ENCODE data around the gene SAMD15. TPM values are rescaled to one million over a fixed set of nuclear protein-coding genes. Genes with fewer than 3 reads are reported as not detected.

The SAMD15 gene
- total RNA-seq, 1 donor from 2014 or later, result 2.1 TPM

DNA sequence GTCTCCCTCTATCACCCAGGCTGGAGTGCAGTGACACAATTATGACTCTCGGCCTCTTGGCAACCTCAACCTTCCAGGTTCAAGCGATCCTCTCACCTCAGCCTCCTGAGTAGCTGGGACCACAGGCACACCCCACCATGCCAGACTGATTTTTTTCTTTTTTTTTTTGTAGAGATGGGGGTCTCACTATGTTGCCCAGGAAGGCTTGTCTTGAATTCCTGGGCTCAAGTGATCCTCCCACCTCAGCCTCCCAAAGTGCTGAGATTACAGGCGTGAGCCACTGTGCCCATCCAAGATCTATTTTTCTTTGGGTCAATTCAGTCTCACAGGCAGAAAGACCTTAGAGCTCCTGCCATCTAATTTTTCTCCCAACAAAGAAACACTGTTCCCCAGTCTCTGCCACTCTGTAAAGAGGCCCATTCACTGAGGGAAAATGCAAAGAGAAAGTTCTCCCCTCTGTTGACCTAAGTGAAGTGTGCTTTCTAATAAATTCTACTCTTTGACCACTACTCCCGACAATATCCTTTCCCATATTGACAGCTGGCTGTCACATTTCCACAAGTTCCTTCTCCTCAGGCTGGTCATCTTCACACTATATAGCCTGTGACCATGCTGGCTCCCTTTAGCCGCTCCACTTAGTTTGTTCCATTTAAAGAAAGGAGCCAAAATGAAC, 23.6 kb upstream of the SAMD15 start:
- FAIRE-seq (no peak), DNase-seq (ENCODE audit: low read depth) (no peak)
- Histone ChIP-seq H3K9ac (ENCODE audit: low read length) (no peak overlapping the region), H3K9me3 (ENCODE audit: insufficient read depth, low read depth, low read length) (no peaks in the 10 kb centered on the region), H3K27me3 (ENCODE audit: insufficient read depth, low read length) (no peaks in the 10 kb centered on the region), H3K4me1 (ENCODE audit: insufficient read depth, low read length) (no peaks in the 10 kb centered on the region), H3K36me3 (ENCODE audit: insufficient read depth, low read length) (no peaks in the 10 kb centered on the region), H3K4me2 (ENCODE audit: low read length) (no peak overlapping the region), H2AFZ (ENCODE audit: low read depth, low read length) (no peak overlapping the region), H4K20me1 (ENCODE audit: insufficient read depth, low read length) (no peaks in the 10 kb centered on the region), H3K79me2 (ENCODE audit: insufficient read depth, low read length) (no peaks in the 10 kb centered on the region), H3K4me3 (ENCODE audit: insufficient read depth, low read depth, low read length) (no peak overlapping the region), H3K27ac (ENCODE audit: low read depth, low read length) (no peak overlapping the region)
- H3K9me3 Mint-ChIP-seq (ENCODE audit: unreplicated experiment), result no peaks in the 10 kb centered on the region
- no peak for TF ChIP-seq EZH2 (IDR thresholded peaks at IDR 0.05; ENCODE audit: insufficient read depth, low read length)
- H3K4me3 Mint-ChIP-seq (ENCODE audit: unreplicated experiment), result no peak overlapping the region
- peaks cover 5% of the 10 kb centered on the region for H3K4me1 Mint-ChIP-seq (ENCODE audit: low read depth, unreplicated experiment)
- H3K27ac Mint-ChIP-seq (ENCODE audit: unreplicated experiment), result no peak overlapping the region
- no peaks in the 10 kb centered on the region for H3K27me3 Mint-ChIP-seq (ENCODE audit: low read depth, unreplicated experiment)
- H3K36me3 Mint-ChIP-seq (ENCODE audit: low read depth, unreplicated experiment), result peaks cover 9% of the 10 kb centered on the region

DNA sequence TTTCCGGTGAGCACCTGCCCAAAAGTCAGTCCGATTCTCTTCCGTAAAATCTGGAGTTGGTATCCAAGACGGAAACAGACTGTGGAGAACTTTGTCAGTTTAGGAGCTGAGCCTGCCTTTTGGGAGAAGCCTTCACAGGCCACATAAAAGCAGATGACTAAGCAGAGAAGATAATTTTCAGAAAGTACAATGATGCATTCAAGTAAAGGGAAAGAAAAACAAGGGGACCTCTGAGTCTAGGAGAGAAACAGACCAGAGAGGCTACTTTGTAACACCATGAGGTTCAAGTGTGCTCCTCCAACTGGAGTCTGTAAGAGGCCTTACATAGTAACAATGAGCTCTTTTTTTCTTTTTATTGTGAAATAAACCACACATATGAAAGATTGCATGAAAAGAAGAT, 21.4 kb upstream of the SAMD15 start:
- H3K4me2 ChIP-seq (ENCODE audit: low read length), result no peak overlapping the region
- Mint-ChIP-seq H3K27ac (ENCODE audit: unreplicated experiment) (peak overlapping the region; percentile 23), H3K9me3 (ENCODE audit: unreplicated experiment) (no peaks in the 10 kb centered on the region), H3K4me3 (ENCODE audit: unreplicated experiment) (no peak overlapping the region), H3K4me1 (ENCODE audit: low read depth, unreplicated experiment) (peaks cover 5% of the 10 kb centered on the region), H3K36me3 (ENCODE audit: low read depth, unreplicated experiment) (no peaks in the 10 kb centered on the region), H3K27me3 (ENCODE audit: low read depth, unreplicated experiment) (no peaks in the 10 kb centered on the region)
- no peaks in the 10 kb centered on the region for H3K4me1 ChIP-seq (ENCODE audit: insufficient read depth, low read length)
- H3K27me3 ChIP-seq (ENCODE audit: insufficient read depth, low read length), result no peaks in the 10 kb centered on the region
- FAIRE-seq, result no peak
- no peaks in the 10 kb centered on the region for H4K20me1 ChIP-seq (ENCODE audit: insufficient read depth, low read length)
- H3K4me3 ChIP-seq (ENCODE audit: insufficient read depth, low read depth, low read length), result no peak overlapping the region
- DNase-seq (ENCODE audit: low read depth), result no peak
- H2AFZ ChIP-seq (ENCODE audit: low read depth, low read length), result no peak overlapping the region
- no peaks in the 10 kb centered on the region for H3K9me3 ChIP-seq (ENCODE audit: insufficient read depth, low read depth, low read length)
- no peak for TF ChIP-seq EZH2 (IDR thresholded peaks at IDR 0.05; ENCODE audit: insufficient read depth, low read length)
- TF ChIP-seq, protein P1, sequence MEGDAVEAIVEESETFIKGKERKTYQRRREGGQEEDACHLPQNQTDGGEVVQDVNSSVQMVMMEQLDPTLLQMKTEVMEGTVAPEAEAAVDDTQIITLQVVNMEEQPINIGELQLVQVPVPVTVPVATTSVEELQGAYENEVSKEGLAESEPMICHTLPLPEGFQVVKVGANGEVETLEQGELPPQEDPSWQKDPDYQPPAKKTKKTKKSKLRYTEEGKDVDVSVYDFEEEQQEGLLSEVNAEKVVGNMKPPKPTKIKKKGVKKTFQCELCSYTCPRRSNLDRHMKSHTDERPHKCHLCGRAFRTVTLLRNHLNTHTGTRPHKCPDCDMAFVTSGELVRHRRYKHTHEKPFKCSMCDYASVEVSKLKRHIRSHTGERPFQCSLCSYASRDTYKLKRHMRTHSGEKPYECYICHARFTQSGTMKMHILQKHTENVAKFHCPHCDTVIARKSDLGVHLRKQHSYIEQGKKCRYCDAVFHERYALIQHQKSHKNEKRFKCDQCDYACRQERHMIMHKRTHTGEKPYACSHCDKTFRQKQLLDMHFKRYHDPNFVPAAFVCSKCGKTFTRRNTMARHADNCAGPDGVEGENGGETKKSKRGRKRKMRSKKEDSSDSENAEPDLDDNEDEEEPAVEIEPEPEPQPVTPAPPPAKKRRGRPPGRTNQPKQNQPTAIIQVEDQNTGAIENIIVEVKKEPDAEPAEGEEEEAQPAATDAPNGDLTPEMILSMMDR (IDR thresholded peaks at IDR 0.05; ENCODE audit: insufficient read depth, low read depth, low read length), result no peak
- H3K27ac ChIP-seq (ENCODE audit: low read depth, low read length), result no peak overlapping the region
- no peaks in the 10 kb centered on the region for H3K36me3 ChIP-seq (ENCODE audit: insufficient read depth, low read length)
- H3K9ac ChIP-seq (ENCODE audit: low read length), result no peak overlapping the region
- no peaks in the 10 kb centered on the region for H3K79me2 ChIP-seq (ENCODE audit: insufficient read depth, low read length)

DNA sequence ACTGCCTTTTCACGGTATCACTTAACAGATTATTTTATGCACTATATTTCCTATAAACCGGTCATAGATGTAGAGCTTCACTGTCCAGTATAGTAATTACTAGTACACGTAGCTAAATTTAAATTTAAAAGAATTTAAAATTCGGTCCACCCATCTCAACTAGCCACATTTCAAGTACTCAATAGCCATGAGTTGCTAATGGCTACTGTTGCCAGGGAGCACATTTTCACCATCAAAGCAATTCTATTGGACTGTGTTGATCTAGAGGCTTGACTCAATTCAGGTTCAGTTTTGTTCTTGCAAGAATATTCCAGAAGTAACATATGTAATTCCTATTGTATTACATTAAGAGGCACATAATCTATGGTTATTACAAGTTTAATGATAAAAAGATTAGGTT, 20.3 kb upstream of the SAMD15 start:
- Histone ChIP-seq H4K20me1 (ENCODE audit: insufficient read depth, low read length) (peaks cover 4% of the 10 kb centered on the region), H3K9ac (ENCODE audit: low read length) (no peak overlapping the region), H3K27me3 (ENCODE audit: insufficient read depth, low read length) (no peaks in the 10 kb centered on the region), H3K4me1 (ENCODE audit: insufficient read depth, low read length) (no peaks in the 10 kb centered on the region), H3K4me3 (ENCODE audit: insufficient read depth, low read depth, low read length) (no peak overlapping the region), H3K36me3 (ENCODE audit: insufficient read depth, low read length) (no peaks in the 10 kb centered on the region), H3K27ac (ENCODE audit: low read depth, low read length) (no peak overlapping the region), H3K79me2 (ENCODE audit: insufficient read depth, low read length) (no peaks in the 10 kb centered on the region), H2AFZ (ENCODE audit: low read depth, low read length) (no peak overlapping the region), H3K9me3 (ENCODE audit: insufficient read depth, low read depth, low read length) (no peaks in the 10 kb centered on the region), H3K4me2 (ENCODE audit: low read length) (no peak overlapping the region)
- Mint-ChIP-seq H3K4me1 (ENCODE audit: low read depth, unreplicated experiment) (peaks cover 5% of the 10 kb centered on the region), H3K9me3 (ENCODE audit: unreplicated experiment) (no peaks in the 10 kb centered on the region), H3K4me3 (ENCODE audit: unreplicated experiment) (no peak overlapping the region), H3K36me3 (ENCODE audit: low read depth, unreplicated experiment) (no peaks in the 10 kb centered on the region), H3K27me3 (ENCODE audit: low read depth, unreplicated experiment) (no peaks in the 10 kb centered on the region), H3K27ac (ENCODE audit: unreplicated experiment) (no peak overlapping the region)
- TF ChIP-seq, protein P1 (IDR thresholded peaks at IDR 0.05; ENCODE audit: insufficient read depth, low read depth, low read length), result no peak
- no peak for TF ChIP-seq EZH2 (IDR thresholded peaks at IDR 0.05; ENCODE audit: insufficient read depth, low read length)
- no peak for DNase-seq (ENCODE audit: low read depth)
- no peak for FAIRE-seq

Data from astrocyte (in vitro differentiated cells and primary cell).